GM12878 (cell line): ENCODE measurements around the gene ZDHHC18.

Experiments used
- EP300 ChIP-seq, 2 experiments: fragments of 150-350 bp in 1 of 2; IDR thresholded peaks; 2 replicates each; pipeline ENCODE4 v1.6.1; 2011 to 2012; ENCODE audit warnings: low read depth in 2 of 2, low read length in 2 of 2, borderline replicate concordance in 1 of 2, improper control_type of control experiment in 1 of 2, inconsistent platforms in 1 of 2; ENCODE audit not compliant: control insufficient read depth in 1 of 2
- EZH2 ChIP-seq: IDR thresholded peaks from 2 replicates; pipeline ENCODE4 v1.6.1; 2012; ENCODE audit warnings: low read depth, mild to moderate bottlenecking, control low read depth, inconsistent platforms, low read length, borderline replicate concordance; ENCODE audit not compliant: control insufficient read depth
- POLR2A ChIP-seq: IDR thresholded peaks from 2 replicates; pipeline ENCODE4 v1.6.1; 2011; ENCODE audit warnings: low read depth, mild to moderate bottlenecking, low read length
- POLR2AphosphoS5 ChIP-seq: IDR thresholded peaks from 2 replicates; pipeline ENCODE4 v1.6.1; 2011; ENCODE audit warnings: mild to moderate bottlenecking, low read length, inconsistent platforms
- TAF1 ChIP-seq: IDR thresholded peaks from 2 replicates; pipeline ENCODE4 v1.6.1; 2011; ENCODE audit warnings: mild to moderate bottlenecking, low read depth, low read length, borderline replicate concordance
- YY1 ChIP-seq: IDR thresholded peaks from 2 replicates; pipeline ENCODE4 v1.6.1; 2011; ENCODE audit warnings: low read depth, mild to moderate bottlenecking, low read length
- ZNF24 ChIP-seq: fragments of 450-650 bp; IDR thresholded peaks from 2 replicates; pipeline ENCODE4 v1.6.1; 2017; ENCODE audit warnings: antibody characterized with exemption, mild to moderate bottlenecking
- ZNF274 ChIP-seq: IDR thresholded peaks from one replicate; pipeline ENCODE4 v1.8.0; 2011; ENCODE audit not compliant: insufficient read length, insufficient read depth
- TF ChIP-seq, protein P1 (sequence below): IDR thresholded peaks from 2 replicates; pipeline ENCODE4 v1.6.1; 2012; ENCODE audit warnings: low read depth, low read length, improper control_type of control experiment
- TF ChIP-seq, protein P2 (sequence below), 3 experiments: IDR thresholded peaks in 2 of 3; conservative IDR thresholded peaks in 1 of 3; 2 replicates each; pipeline ENCODE4 v1.5.1; 2011; ENCODE audit warnings: low read depth in 3 of 3, low read length in 3 of 3, mild to moderate bottlenecking in 3 of 3, control low read depth in 2 of 3, moderate library complexity in 2 of 3, inconsistent platforms in 1 of 3, mixed read lengths in 1 of 3; ENCODE audit not compliant: control insufficient read depth in 2 of 3, insufficient read depth in 1 of 3; ENCODE audit errors: extremely low read depth in 1 of 3
- TF ChIP-seq, protein P3 (sequence below): IDR thresholded peaks from 2 replicates; pipeline ENCODE4 v1.6.1; 2011; ENCODE audit warnings: low read depth, mild to moderate bottlenecking, low read length, moderate library complexity, borderline replicate concordance; ENCODE audit errors: extremely low read depth
- TF ChIP-seq, protein P4 (sequence below): IDR thresholded peaks from 2 replicates; pipeline ENCODE4 v1.6.1; 2012; ENCODE audit warnings: mild to moderate bottlenecking, low read depth, low read length

DNA sequence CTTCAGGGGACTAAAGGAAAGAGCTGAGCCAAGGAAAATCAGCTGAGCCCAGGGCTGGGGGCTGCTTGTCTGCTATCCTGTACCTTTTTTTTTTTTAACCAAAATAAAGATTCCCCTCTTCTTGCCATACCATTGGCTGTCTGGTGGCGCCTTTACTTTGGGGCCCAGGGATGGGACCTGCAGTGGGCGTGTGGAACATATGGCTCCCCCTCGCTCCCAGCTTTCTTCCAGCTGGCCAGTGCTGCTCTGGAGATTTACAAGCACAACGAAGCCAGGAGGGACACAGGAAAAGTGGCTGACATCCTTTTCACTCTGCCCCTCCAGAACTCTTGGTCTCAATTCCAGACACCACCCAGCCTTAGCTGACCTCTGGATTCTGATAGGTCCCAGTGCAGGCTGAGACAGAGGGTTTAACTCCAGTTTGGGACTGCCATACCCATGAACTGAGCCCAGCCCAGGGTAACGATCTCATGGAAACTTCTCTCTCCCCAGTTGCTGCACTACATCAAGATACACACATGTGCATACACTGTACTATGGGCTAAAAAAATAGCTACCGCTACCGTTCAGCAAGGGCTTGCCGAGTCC, 31.1 kb downstream of the ZDHHC18 start:
- TF ChIP-seq ZNF274 (no peak), EZH2 (no peak), POLR2A (no peak), EP300 (IDR thresholded peaks at IDR 0.05; ENCODE audit: borderline replicate concordance in 1 of 2, control insufficient read depth in 1 of 2, low read depth in 2 of 2, low read length in 2 of 2) (no peak), POLR2AphosphoS5 (no peak), ZNF24 (no peak), TAF1 (no peak), YY1 (no peak)
- TF ChIP-seq, protein P1, sequence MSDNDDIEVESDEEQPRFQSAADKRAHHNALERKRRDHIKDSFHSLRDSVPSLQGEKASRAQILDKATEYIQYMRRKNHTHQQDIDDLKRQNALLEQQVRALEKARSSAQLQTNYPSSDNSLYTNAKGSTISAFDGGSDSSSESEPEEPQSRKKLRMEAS = no peak
- TF ChIP-seq, protein P2, sequence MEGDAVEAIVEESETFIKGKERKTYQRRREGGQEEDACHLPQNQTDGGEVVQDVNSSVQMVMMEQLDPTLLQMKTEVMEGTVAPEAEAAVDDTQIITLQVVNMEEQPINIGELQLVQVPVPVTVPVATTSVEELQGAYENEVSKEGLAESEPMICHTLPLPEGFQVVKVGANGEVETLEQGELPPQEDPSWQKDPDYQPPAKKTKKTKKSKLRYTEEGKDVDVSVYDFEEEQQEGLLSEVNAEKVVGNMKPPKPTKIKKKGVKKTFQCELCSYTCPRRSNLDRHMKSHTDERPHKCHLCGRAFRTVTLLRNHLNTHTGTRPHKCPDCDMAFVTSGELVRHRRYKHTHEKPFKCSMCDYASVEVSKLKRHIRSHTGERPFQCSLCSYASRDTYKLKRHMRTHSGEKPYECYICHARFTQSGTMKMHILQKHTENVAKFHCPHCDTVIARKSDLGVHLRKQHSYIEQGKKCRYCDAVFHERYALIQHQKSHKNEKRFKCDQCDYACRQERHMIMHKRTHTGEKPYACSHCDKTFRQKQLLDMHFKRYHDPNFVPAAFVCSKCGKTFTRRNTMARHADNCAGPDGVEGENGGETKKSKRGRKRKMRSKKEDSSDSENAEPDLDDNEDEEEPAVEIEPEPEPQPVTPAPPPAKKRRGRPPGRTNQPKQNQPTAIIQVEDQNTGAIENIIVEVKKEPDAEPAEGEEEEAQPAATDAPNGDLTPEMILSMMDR (IDR thresholded peaks at IDR 0.05 in 2 of 3, conservative IDR thresholded peaks at IDR 0.05 in 1 of 3; ENCODE audit: control insufficient read depth in 2 of 3, extremely low read depth in 1 of 3, insufficient read depth in 1 of 3, low read depth in 3 of 3, low read length in 3 of 3) = no peak
- TF ChIP-seq, protein P3, sequence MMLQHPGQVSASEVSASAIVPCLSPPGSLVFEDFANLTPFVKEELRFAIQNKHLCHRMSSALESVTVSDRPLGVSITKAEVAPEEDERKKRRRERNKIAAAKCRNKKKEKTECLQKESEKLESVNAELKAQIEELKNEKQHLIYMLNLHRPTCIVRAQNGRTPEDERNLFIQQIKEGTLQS = no peak
- TF ChIP-seq, protein P4, sequence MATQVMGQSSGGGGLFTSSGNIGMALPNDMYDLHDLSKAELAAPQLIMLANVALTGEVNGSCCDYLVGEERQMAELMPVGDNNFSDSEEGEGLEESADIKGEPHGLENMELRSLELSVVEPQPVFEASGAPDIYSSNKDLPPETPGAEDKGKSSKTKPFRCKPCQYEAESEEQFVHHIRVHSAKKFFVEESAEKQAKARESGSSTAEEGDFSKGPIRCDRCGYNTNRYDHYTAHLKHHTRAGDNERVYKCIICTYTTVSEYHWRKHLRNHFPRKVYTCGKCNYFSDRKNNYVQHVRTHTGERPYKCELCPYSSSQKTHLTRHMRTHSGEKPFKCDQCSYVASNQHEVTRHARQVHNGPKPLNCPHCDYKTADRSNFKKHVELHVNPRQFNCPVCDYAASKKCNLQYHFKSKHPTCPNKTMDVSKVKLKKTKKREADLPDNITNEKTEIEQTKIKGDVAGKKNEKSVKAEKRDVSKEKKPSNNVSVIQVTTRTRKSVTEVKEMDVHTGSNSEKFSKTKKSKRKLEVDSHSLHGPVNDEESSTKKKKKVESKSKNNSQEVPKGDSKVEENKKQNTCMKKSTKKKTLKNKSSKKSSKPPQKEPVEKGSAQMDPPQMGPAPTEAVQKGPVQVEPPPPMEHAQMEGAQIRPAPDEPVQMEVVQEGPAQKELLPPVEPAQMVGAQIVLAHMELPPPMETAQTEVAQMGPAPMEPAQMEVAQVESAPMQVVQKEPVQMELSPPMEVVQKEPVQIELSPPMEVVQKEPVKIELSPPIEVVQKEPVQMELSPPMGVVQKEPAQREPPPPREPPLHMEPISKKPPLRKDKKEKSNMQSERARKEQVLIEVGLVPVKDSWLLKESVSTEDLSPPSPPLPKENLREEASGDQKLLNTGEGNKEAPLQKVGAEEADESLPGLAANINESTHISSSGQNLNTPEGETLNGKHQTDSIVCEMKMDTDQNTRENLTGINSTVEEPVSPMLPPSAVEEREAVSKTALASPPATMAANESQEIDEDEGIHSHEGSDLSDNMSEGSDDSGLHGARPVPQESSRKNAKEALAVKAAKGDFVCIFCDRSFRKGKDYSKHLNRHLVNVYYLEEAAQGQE = no peak
